HepG2 (cell line): Measurements from ENCODE around the gene GNB4. TPM values are rescaled to one million over a fixed set of nuclear protein-coding genes. Genes with fewer than 3 reads are reported as not detected.

Experiments
- ATAC-seq: fragments of 200-7000 bp; cut with Tn5 transposase; 3 replicates; pipeline ENCODE4 v1.9.1; 2020; ENCODE audit warnings: mild to moderate bottlenecking, moderate library complexity
- BruUV-seq: library from RNA; stranded (reverse); fragments of 400-500 nt; replicated peaks from 2 replicates; lab custom pipeline; 2021; lab: Mats Ljungman, UMichigan
- CTCF ChIA-PET: fragments of 300-600 bp; formaldehyde crosslinking; extraction: SDS; loops from one replicate; lab custom pipeline; 2021; ENCODE audit warnings: low total read pairs, inconsistent platforms, low intra/inter-chr PET ratio; lab: Yijun Ruan, JAX
- POLR2A ChIA-PET: fragments of 350-600 bp; sonication (Branson Sonifier 250); formaldehyde crosslinking; loops from one replicate; lab custom pipeline; 2020; ENCODE audit warnings: antibody characterized with exemption, inconsistent platforms; lab: Yijun Ruan, JAX
- DNase-seq: peaks from one replicate; pipeline ENCODE4 v3.0.0-alpha.2; 2015; ENCODE audit warnings: low spot score
- FAIRE-seq: peaks from 3 replicates; lab custom pipeline; 2011; peaks lifted over from hg19 to GRCh38; lab: Jason Lieb, UNC
- H2AFZ ChIP-seq: one replicate; pipeline ENCODE4 v1.6.1; 2011; ENCODE audit warnings: low read length, inconsistent platforms
- H3K27ac ChIP-seq: fragments of 300-600 bp; 3 replicates; pipeline ENCODE4 v1.8.0; 2011; ENCODE audit warnings: mixed run types, mild to moderate bottlenecking, mixed read lengths, low read length, inconsistent platforms; ENCODE audit not compliant: insufficient read depth; ENCODE audit errors: extremely low read length
- H3K27me3 ChIP-seq, 2 experiments: fragments of 200-600 bp in 1 of 2; 2 replicates in 1 of 2; 3 replicates in 1 of 2; pipeline versions ENCODE4 v1.6.0 to v1.8.0; 2011; ENCODE audit warnings: low read length in 2 of 2, mild to moderate bottlenecking in 2 of 2, moderate library complexity in 2 of 2, inconsistent platforms in 1 of 2; ENCODE audit not compliant: insufficient read depth in 2 of 2, control insufficient read depth in 1 of 2
- H3K36me3 ChIP-seq, 2 experiments: fragments of 200-600 bp in 1 of 2; replicated peaks in 1 of 2; 2 replicates in 1 of 2; 3 replicates in 1 of 2; pipeline versions ENCODE4 v1.5.1 to v1.8.0; 2011; ENCODE audit warnings: low read length in 2 of 2, inconsistent platforms in 1 of 2; ENCODE audit not compliant: insufficient read depth in 2 of 2, control insufficient read depth in 1 of 2
- H3K4me1 ChIP-seq: 2 replicates; pipeline ENCODE4 v1.5.1; 2012; ENCODE audit warnings: low read length, inconsistent platforms; ENCODE audit not compliant: insufficient read depth
- H3K4me2 ChIP-seq: 2 replicates; pipeline ENCODE4 v1.6.0; 2011; ENCODE audit warnings: low read depth, low read length, inconsistent platforms
- H3K4me3 ChIP-seq, 3 experiments: fragments of 200-600 bp in 1 of 3; sonication (generic), shearing (Covaris generic) in 1 of 3; replicated peaks in 1 of 3; 2 replicates each; pipeline ENCODE4 v1.5.1; 2011 to 2016; ENCODE audit warnings: low read length in 3 of 3, inconsistent platforms in 2 of 3, low read depth in 2 of 3, mild to moderate bottlenecking in 2 of 3, control low read depth in 1 of 3, mixed read lengths in 1 of 3; ENCODE audit not compliant: insufficient read depth in 1 of 3
- H3K79me2 ChIP-seq: one replicate; pipeline ENCODE4 v1.6.1; 2011; ENCODE audit warnings: low read length, inconsistent platforms; ENCODE audit not compliant: insufficient read depth
- H3K9ac ChIP-seq: 2 replicates; pipeline ENCODE4 v1.6.0; 2011; ENCODE audit warnings: mild to moderate bottlenecking, low read depth, low read length, inconsistent platforms; ENCODE audit not compliant: insufficient read depth
- H3K9me3 ChIP-seq: 2 replicates; pipeline ENCODE4 v1.5.1; 2012; ENCODE audit warnings: mild to moderate bottlenecking, low read length
- H4K20me1 ChIP-seq: 2 replicates; pipeline ENCODE4 v1.6.0; 2011; ENCODE audit warnings: inconsistent platforms, mild to moderate bottlenecking, low read length, moderate library complexity; ENCODE audit not compliant: insufficient read depth
- CCDC6 ChIP-seq: sonication (generic); formaldehyde crosslinking; IDR thresholded peaks from 2 replicates; pipeline ENCODE4 v1.8.1; 2022; ENCODE audit warnings: mild to moderate bottlenecking, missing genetic modification reagents, moderate library complexity
- EED ChIP-seq: sonication (generic); formaldehyde crosslinking; IDR thresholded peaks from 2 replicates; pipeline ENCODE4 v1.5.0; 2020; ENCODE audit warnings: mild to moderate bottlenecking, missing genetic modification reagents
- FOXO1 ChIP-seq: sonication (generic); formaldehyde crosslinking; IDR thresholded peaks from 2 replicates; pipeline ENCODE4 v1.4.0; 2020; ENCODE audit warnings: missing genetic modification reagents
- IKZF1 ChIP-seq: fragments of 450-650 bp; IDR thresholded peaks from 2 replicates; pipeline ENCODE4 v1.7.1; 2016
- IKZF4 ChIP-seq: sonication (generic); formaldehyde crosslinking; IDR thresholded peaks from 2 replicates; pipeline ENCODE4 v1.5.1; 2020; ENCODE audit warnings: borderline replicate concordance, mild to moderate bottlenecking, low read depth, missing genetic modification reagents; ENCODE audit errors: not compliant biosample characterization
- IRF2 ChIP-seq: IDR thresholded peaks from 2 replicates; pipeline ENCODE4 v1.6.1; 2018; ENCODE audit warnings: missing genetic modification reagents, missing compliant biosample characterization
- NFE2L2 ChIP-seq: fragments of 150-350 bp; IDR thresholded peaks from 2 replicates; pipeline ENCODE4 v1.6.1; 2014; ENCODE audit warnings: low read length
- NKX3-1 ChIP-seq: sonication (generic); formaldehyde crosslinking; IDR thresholded peaks from 2 replicates; pipeline ENCODE4 v1.5.0; 2020; ENCODE audit warnings: missing genetic modification reagents
- PHF20 ChIP-seq: sonication (generic); formaldehyde crosslinking; IDR thresholded peaks from 2 replicates; pipeline ENCODE4 v1.5.0; 2020; ENCODE audit warnings: mild to moderate bottlenecking, missing genetic modification reagents
- POLR2A ChIP-seq, 2 experiments: IDR thresholded peaks; 2 replicates each; pipeline ENCODE4 v1.6.1; 2011; ENCODE audit warnings: low read depth in 2 of 2, low read length in 2 of 2, mild to moderate bottlenecking in 1 of 2, moderate library complexity in 1 of 2; ENCODE audit not compliant: insufficient read depth in 1 of 2
- TARDBP ChIP-seq: sonication (generic); formaldehyde crosslinking; IDR thresholded peaks from 2 replicates; pipeline ENCODE4 v1.8.0; 2022; ENCODE audit warnings: mild to moderate bottlenecking, missing genetic modification reagents
- TFAP4 ChIP-seq: sonication (generic); IDR thresholded peaks from 2 replicates; pipeline ENCODE4 v1.6.1; 2016; ENCODE audit warnings: low read depth, borderline replicate concordance
- ZBTB1 ChIP-seq: sonication (generic); formaldehyde crosslinking; IDR thresholded peaks from 2 replicates; pipeline ENCODE4 v1.4.0; 2020; ENCODE audit warnings: missing genetic modification reagents, borderline replicate concordance
- ZNF205 ChIP-seq: IDR thresholded peaks from 2 replicates; pipeline ENCODE4 v1.6.1; 2018; ENCODE audit warnings: missing biosample characterization, missing genetic modification reagents
- ZNF34 ChIP-seq: sonication (generic); formaldehyde crosslinking; IDR thresholded peaks from 2 replicates; pipeline ENCODE4 v1.4.0; 2020; ENCODE audit warnings: mild to moderate bottlenecking, missing genetic modification reagents, borderline replicate concordance
- ZNF672 ChIP-seq: sonication (generic); formaldehyde crosslinking; IDR thresholded peaks from 2 replicates; pipeline ENCODE4 v1.8.1; 2022; ENCODE audit warnings: missing genetic modification reagents
- ZNF780A ChIP-seq: sonication (generic); formaldehyde crosslinking; IDR thresholded peaks from 2 replicates; pipeline ENCODE4 v1.8.0; 2022; ENCODE audit warnings: mild to moderate bottlenecking, missing genetic modification reagents, moderate library complexity
- WGBS: methylation state at CpG from one replicate; pipeline ENCODE4 v1.1.6; 2017; ENCODE audit warnings: low lambda C conversion rate; 5-methylcytosine and 5-hydroxymethylcytosine counted together
- in situ Hi-C: cut with HindIII; loops from 2 replicates; pipeline ENCODE4 v1.10.0; 2017; ENCODE audit warnings: low pct_unique_long_range_greater_than_20kb; ENCODE audit not compliant: extremely low pct_ligation_motif_present
- intact Hi-C: fragments of 100-400 bp; cut with micrococcal nuclease; formaldehyde crosslinking; loops from one replicate; pipeline ENCODE4 v1.10.0; 2022; ENCODE audit not compliant: unreplicated experiment
- polyA plus RNA-seq, 8 experiments: library from polyadenylated mRNA; depleted of rRNA in 3 of 8; stranded (reverse) in 7 of 8; unstranded in 1 of 8; fragments of >200 nt; fragmentation: Illumina TruSeq in 4 of 8; extraction: Trizol in 4 of 8; gene quantifications; 2 replicates each; pipeline versions ENCODE4 v1.2.1 to v1.2.3, GENCODE V29; 2011 to 2016; ENCODE audit warnings: low read depth in 4 of 8, missing spikeins in 1 of 8, mixed read lengths in 1 of 8; ENCODE audit not compliant: insufficient read depth in 1 of 8
- total RNA-seq, 5 experiments: library from RNA; depleted of rRNA; stranded (reverse); fragments of >200 nt; fragmentation: Illumina TruSeq; extraction: Trizol; gene quantifications; 2 replicates each; pipeline ENCODE4 v1.2.3, GENCODE V29; 2016; ENCODE audit warnings: low read depth in 1 of 5
- TF ChIP-seq, protein P1 (sequence below): sonication (generic); formaldehyde crosslinking; IDR thresholded peaks from 2 replicates; pipeline ENCODE4 v1.4.0; 2020; ENCODE audit warnings: missing genetic modification reagents, borderline replicate concordance
- TF ChIP-seq, protein P2 (sequence below): fragments of 450-650 bp; IDR thresholded peaks from 2 replicates; pipeline ENCODE4 v1.6.1; 2016

The GNB4 gene
- total and polyA plus RNA-seq, 2 of the 13 experiments (the other 11 are each of a cell fraction or from before 2014, with no cell fraction given): 0.07 to 0.13 TPM

DNA sequence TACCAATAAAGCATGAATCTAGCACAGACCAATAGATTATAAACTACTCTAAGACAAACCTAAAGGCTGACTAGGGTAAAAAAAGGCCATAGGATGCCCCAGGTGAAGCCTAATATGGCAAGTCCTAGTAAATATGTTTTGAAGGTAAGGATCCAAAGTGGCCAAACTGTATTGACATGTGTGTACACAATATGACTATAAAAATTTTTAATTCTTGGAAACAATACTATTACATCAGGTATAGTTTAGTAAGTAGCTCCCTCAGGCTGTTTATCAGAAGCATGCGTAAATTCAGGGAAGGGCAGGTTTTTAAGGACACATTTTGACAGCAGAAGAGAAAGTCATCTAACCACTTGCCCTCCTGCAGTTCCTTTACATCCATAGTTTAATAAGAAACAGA is 18.8 kb downstream of the GNB4 start:
- ChIA-PET POLR2A (no interaction called here), CTCF (no interaction called here)
- ATAC-seq (no peak), FAIRE-seq (no peak), DNase-seq (no peak)
- in situ Hi-C loops (no loop called here), intact Hi-C loops (no loop called here)
- no peak overlapping the region for H3K9ac ChIP-seq
- no peak overlapping the region for H3K27ac ChIP-seq
- no peak overlapping the region for H3K4me2 ChIP-seq
- H3K79me2 ChIP-seq: no peaks in the 10 kb centered on the region
- no peak overlapping the region for H3K4me3 ChIP-seq
- no peaks in the 10 kb centered on the region; a peak in 1 of 5 replicates for H3K27me3 ChIP-seq
- no peaks in the 10 kb centered on the region for H3K9me3 ChIP-seq
- no peaks in the 10 kb centered on the region for H4K20me1 ChIP-seq
- no peaks in the 10 kb centered on the region for H3K4me1 ChIP-seq
- BruUV-seq: no TSS peak
- H3K36me3 ChIP-seq: no peaks in the 10 kb centered on the region
- no peak for TF ChIP-seq FOXO1 (CRISPR knock-in tag)
- no peak for TF ChIP-seq TARDBP
- no peak for TF ChIP-seq ZBTB1 (CRISPR knock-in tag)
- TF ChIP-seq NKX3-1 (CRISPR knock-in tag): no peak
- TF ChIP-seq ZNF780A (CRISPR knock-in tag): no peak
- no peak for TF ChIP-seq ZNF34
- TF ChIP-seq EED: no peak
- TF ChIP-seq ZNF672 (CRISPR knock-in tag): no peak
- TF ChIP-seq PHF20: no peak
- TF ChIP-seq, protein P1, sequence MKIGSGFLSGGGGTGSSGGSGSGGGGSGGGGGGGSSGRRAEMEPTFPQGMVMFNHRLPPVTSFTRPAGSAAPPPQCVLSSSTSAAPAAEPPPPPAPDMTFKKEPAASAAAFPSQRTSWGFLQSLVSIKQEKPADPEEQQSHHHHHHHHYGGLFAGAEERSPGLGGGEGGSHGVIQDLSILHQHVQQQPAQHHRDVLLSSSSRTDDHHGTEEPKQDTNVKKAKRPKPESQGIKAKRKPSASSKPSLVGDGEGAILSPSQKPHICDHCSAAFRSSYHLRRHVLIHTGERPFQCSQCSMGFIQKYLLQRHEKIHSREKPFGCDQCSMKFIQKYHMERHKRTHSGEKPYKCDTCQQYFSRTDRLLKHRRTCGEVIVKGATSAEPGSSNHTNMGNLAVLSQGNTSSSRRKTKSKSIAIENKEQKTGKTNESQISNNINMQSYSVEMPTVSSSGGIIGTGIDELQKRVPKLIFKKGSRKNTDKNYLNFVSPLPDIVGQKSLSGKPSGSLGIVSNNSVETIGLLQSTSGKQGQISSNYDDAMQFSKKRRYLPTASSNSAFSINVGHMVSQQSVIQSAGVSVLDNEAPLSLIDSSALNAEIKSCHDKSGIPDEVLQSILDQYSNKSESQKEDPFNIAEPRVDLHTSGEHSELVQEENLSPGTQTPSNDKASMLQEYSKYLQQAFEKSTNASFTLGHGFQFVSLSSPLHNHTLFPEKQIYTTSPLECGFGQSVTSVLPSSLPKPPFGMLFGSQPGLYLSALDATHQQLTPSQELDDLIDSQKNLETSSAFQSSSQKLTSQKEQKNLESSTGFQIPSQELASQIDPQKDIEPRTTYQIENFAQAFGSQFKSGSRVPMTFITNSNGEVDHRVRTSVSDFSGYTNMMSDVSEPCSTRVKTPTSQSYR (CRISPR knock-in tag): no peak
- no peak for TF ChIP-seq NFE2L2
- TF ChIP-seq, protein P2, sequence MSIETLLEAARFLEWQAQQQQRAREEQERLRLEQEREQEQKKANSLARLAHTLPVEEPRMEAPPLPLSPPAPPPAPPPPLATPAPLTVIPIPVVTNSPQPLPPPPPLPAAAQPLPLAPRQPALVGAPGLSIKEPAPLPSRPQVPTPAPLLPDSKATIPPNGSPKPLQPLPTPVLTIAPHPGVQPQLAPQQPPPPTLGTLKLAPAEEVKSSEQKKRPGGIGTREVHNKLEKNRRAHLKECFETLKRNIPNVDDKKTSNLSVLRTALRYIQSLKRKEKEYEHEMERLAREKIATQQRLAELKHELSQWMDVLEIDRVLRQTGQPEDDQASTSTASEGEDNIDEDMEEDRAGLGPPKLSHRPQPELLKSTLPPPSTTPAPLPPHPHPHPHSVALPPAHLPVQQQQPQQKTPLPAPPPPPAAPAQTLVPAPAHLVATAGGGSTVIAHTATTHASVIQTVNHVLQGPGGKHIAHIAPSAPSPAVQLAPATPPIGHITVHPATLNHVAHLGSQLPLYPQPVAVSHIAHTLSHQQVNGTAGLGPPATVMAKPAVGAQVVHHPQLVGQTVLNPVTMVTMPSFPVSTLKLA: no peak
- no peak for TF ChIP-seq ZNF205 (CRISPR knock-in tag)
- TF ChIP-seq CCDC6 (CRISPR knock-in tag): no peak
- no peak for TF ChIP-seq POLR2A (IDR thresholded peaks at IDR 0.05; ENCODE audit: insufficient read depth in 1 of 2, low read depth in 2 of 2, low read length in 2 of 2)
- TF ChIP-seq IKZF1: no peak
- no peak for TF ChIP-seq IKZF4 (CRISPR knock-in tag)
- TF ChIP-seq IRF2 (CRISPR knock-in tag): no peak
- TF ChIP-seq TFAP4: no peak
- 40% methylated on average over 1 of the region's 1 CpG for WGBS
- H2AFZ ChIP-seq: no peak overlapping the region
